Fibroblast of villous mesenchyme (primary cell): Measurements from ENCODE around the gene GMPPA. TPM values are rescaled to one million over a fixed set of nuclear protein-coding genes. Genes with fewer than 3 reads are reported as not detected.

Source experiments
- DNase-seq: peaks from one replicate; pipeline ENCODE4 v3.0.0-alpha.2; 2010; ENCODE audit warnings: low read depth
- H3K4me3 ChIP-seq: 2 replicates; pipeline ENCODE4 v1.5.1; 2011; ENCODE audit warnings: low read depth, mild to moderate bottlenecking, low read length
- total RNA-seq: library from RNA; depleted of rRNA; stranded (reverse); fragments of >200 nt; gene quantifications from 2 replicates; pipeline ENCODE4 v1.2.3, GENCODE V29; 2012
- TF ChIP-seq, protein P1 (sequence below): IDR thresholded peaks from 2 replicates; pipeline ENCODE4 v1.5.1; 2012; ENCODE audit warnings: low read depth, mild to moderate bottlenecking, low read length; ENCODE audit not compliant: insufficient read depth

The GMPPA gene
- total RNA-seq, 1 donor = 60.9 TPM

DNA sequence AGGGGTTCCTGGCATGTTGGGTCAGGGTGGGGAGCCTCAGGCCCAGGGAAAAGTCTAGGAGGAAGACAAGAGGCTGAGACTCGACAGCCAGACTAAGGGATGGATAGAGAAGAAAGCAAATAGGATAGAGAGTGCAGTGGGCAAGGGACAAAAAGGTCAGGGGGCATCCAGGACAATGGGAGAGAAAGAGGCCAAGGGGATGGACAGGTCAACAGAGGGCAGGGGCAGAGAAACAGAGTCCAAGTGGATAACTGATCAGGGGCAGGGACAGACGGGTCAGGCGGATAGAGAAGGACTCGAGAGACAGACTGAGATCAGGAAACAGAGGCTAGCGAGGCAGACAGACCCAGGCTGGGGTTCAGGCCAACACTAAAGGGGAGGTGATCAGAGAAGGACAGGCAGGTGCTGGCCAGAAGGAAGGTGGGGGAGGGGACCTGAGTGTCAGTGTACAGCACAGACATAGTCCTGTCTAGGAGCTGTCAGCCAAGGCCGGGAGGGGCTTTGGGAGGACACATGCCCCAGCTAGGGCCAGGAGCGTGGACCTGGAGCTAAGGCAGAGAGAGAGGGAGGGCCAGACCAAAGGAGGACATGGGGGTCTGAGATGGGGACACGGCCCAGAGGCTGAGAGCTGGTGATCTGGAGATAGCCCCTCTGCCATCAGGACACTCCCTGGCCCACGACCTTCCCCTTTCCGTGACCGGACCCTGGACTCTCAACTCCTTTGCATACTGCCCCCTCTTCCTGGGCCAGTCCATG, 27.8 kb downstream of the GMPPA start:
- DNase-seq = no peak
- no peak overlapping the region for H3K4me3 ChIP-seq
- TF ChIP-seq, protein P1, sequence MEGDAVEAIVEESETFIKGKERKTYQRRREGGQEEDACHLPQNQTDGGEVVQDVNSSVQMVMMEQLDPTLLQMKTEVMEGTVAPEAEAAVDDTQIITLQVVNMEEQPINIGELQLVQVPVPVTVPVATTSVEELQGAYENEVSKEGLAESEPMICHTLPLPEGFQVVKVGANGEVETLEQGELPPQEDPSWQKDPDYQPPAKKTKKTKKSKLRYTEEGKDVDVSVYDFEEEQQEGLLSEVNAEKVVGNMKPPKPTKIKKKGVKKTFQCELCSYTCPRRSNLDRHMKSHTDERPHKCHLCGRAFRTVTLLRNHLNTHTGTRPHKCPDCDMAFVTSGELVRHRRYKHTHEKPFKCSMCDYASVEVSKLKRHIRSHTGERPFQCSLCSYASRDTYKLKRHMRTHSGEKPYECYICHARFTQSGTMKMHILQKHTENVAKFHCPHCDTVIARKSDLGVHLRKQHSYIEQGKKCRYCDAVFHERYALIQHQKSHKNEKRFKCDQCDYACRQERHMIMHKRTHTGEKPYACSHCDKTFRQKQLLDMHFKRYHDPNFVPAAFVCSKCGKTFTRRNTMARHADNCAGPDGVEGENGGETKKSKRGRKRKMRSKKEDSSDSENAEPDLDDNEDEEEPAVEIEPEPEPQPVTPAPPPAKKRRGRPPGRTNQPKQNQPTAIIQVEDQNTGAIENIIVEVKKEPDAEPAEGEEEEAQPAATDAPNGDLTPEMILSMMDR = no peak

DNA sequence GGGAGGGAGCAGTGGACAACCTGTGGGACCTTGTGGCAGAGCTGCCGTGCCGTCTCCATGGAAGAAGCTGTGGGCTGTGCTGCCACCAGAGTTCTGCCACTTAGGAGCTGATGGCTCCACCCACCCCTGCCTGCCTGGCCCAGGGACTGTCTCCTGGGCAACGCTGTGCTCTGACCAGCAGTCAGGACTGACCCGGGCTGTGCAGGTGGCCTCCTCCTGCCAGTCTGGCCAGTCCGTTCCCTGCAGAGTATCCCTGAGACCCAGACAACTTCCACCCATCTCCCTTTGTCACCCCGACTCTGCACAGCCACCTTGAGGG, 28.3 kb downstream of the GMPPA start:
- DNase-seq = no peak
- TF ChIP-seq, protein P1 = no peak
- H3K4me3 ChIP-seq = no peak overlapping the region

DNA sequence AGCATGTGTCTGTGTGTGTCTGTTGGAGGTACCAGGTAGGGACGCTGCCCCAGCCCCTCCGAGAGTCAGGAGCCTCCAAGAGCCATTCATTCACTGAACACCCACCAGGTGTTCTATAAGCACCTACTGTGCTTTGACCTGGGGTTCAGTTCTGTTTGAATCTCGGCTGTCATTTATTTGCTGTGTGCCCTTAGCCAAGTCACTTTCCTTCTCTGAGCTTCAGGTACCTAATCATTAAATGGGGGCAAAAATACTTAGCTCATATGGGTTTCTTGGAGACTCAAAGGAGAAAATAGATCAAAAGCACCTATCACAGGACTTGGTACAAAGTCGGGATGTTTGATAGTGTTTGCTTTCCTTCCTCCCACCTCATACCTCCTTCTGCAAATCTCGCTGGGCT, 28.8 kb downstream of the GMPPA start:
- DNase-seq = no peak
- H3K4me3 ChIP-seq = no peak overlapping the region
- TF ChIP-seq, protein P1 = no peak

DNA sequence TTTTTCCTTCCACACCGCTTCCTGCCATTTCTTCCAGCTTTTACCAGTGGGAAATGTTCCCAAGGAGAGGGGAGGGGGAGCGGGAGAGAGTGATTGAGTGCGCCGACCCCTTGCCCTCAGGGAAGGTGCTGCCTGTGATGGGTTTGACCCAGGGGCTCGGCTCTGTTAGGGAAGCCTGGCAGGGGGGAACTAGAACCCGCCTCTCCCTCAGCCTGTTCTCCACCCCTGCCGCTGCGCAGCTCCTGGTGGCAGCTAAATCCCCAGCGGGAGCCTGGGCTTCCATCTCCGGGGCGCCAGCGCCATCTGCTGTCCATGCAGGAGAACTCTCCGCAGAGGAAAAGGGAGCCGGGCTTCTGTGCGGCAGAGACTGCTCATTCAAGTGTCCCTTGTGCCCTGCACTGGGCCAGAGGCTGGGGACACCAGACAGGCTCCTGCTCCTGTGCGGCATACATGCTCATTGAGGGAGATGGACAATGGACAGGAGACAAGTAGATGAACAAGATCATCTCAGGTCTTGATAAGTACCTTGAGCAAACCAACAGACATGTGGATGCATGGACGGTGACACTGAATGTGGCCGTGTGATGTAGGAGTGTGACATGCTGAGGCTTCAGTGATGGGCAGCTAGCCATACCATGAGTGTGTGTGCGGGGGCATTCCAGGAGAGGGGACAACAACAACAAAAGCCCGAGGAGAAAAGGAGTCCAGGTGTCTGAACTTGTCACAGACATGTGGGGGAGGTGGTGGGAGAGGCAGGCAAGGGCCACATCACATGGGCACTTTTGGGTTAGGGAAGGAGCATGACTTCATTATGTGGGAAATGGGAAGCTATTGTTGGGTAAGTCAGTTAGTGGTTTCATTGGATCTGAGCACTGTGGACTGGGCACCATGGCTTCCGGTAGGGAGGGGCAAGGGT, 31.6 kb downstream of the GMPPA start:
- DNase-seq = peak; percentile 83
- TF ChIP-seq, protein P1 = peak; percentile 99
- H3K4me3 ChIP-seq = no peak overlapping the region

DNA sequence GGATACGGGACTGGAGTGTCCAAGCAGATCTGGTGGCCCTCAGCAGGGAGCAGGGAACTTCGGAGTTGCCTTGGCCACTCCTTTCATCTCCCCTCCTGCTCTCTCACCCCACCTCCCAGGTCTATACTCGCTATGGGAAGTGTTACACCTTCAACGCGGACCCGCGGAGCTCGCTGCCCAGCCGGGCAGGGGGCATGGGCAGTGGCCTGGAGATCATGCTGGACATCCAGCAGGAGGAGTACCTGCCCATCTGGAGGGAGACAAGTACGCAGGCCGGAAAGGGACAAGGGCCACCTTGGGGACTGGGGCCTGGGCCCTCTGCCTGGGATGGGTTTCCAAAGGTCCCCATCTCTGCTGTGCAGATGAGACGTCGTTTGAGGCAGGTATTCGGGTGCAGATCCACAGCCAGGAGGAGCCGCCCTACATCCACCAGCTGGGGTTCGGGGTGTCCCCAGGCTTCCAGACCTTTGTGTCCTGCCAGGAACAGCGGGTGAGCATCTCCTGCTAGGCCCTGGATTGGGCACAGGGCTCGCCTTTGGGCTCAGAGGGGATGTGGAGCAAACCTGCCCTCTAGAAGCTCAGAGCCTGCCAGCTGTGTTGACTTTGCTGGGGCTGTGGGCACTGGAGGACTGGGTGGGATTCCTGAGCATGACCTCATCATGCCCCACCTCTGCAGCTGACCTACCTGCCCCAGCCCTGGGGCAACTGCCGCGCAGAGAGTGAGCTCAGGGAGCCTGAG, 33.1 kb downstream of the GMPPA start:
- DNase-seq = no peak
- H3K4me3 ChIP-seq = no peak overlapping the region
- TF ChIP-seq, protein P1 = no peak

DNA sequence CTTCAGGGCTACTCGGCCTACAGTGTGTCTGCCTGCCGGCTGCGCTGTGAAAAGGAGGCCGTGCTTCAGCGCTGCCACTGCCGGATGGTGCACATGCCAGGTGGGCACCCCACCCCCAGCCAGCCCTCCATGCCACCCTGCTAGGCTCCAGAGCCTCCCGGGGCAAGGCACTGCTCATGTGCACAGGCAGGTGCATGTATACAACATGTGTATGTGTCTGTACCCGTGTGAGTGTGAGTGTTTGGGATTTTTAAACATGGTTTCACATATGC, 33.6 kb downstream of the GMPPA start:
- H3K4me3 ChIP-seq = no peak overlapping the region
- TF ChIP-seq, protein P1 = no peak
- DNase-seq = no peak
